C4-2B (cell line): ENCODE results near the gene DIS3L2.

Experiments
- CTCF ChIP-seq: fragments of 450-650 bp; conservative IDR thresholded peaks from 2 replicates; pipeline ENCODE4 v1.5.1; 2017; ENCODE audit warnings: mild to moderate bottlenecking
- ZFX ChIP-seq: fragments of 450-650 bp; IDR thresholded peaks from 2 replicates; pipeline ENCODE4 v1.6.1; 2017

GRCh38 chr2:232319803-232320442 lies 358.4 kb downstream of the DIS3L2 start:
- TF ChIP-seq CTCF (no peak), ZFX (0 out of 2 replicates have a peak, but pooled peaks have one; percentile 5)
